HG02798 (cell line): ENCODE data around the gene TTLL8.
"Not testable (repeated sequence)": the region's sequence is repeated elsewhere in the genome, so short reads cannot be mapped to it uniquely, and the experiment has no call there.

ENCODE experiments used
- ATAC-seq: cut with Tn5 transposase; IDR thresholded peaks from one replicate; pipeline ENCODE4 v1.9.1; 2021; ENCODE audit warnings: mild to moderate bottlenecking; ENCODE audit not compliant: unreplicated experiment, poor library complexity

Gene TTLL8

GRCh38 chr22:49993649-49994360 is 64.3 kb downstream of the TTLL8 start:
- ATAC-seq: no peak

- ATAC-seq: no peak
Observed at GRCh38 chr22:49992921-49993648, 65.0 kb downstream of the TTLL8 start.

GRCh38 chr22:49991907-49992533 is 66.1 kb downstream of the TTLL8 start:
- ATAC-seq: no peak

- no peak for ATAC-seq
Observed at GRCh38 chr22:49991167-49991566, 66.9 kb downstream of the TTLL8 start.

- ATAC-seq: not testable (repeated sequence)
Observed at GRCh38 chr22:49989826-49990225, 68.3 kb downstream of the TTLL8 start.

GRCh38 chr22:49986325-49986724 is 71.8 kb downstream of the TTLL8 start:
- ATAC-seq: no peak

GRCh38 chr22:49983148-49984042 is 74.7 kb downstream of the TTLL8 start:
- no peak for ATAC-seq

- ATAC-seq: not testable (repeated sequence)
Observed at GRCh38 chr22:49981799-49982198, 76.3 kb downstream of the TTLL8 start.

GRCh38 chr22:49979587-49980264 is 78.4 kb downstream of the TTLL8 start:
- ATAC-seq: no peak

- ATAC-seq: no peak
Observed at GRCh38 chr22:49977578-49977977, 80.5 kb downstream of the TTLL8 start.

- ATAC-seq: no peak
Observed at GRCh38 chr22:49976439-49977175, 81.5 kb downstream of the TTLL8 start.

GRCh38 chr22:49975543-49976389 is 82.3 kb downstream of the TTLL8 start:
- no peak for ATAC-seq

- no peak for ATAC-seq
Observed at GRCh38 chr22:49973018-49973961, 84.8 kb downstream of the TTLL8 start.

GRCh38 chr22:49972163-49973017 is 85.7 kb downstream of the TTLL8 start:
- ATAC-seq: no peak

GRCh38 chr22:49971232-49972162 is 86.6 kb downstream of the TTLL8 start:
- peak; percentile 46 for ATAC-seq
